NCI-H2227 (cell line): ENCODE data around the gene PCDHGA11.
"Not testable (repeated sequence)": the region's sequence is repeated elsewhere in the genome, so short reads cannot be mapped to it uniquely, and the experiment has no call there.

Experiments
- DNase-seq: peaks from one replicate; lab custom pipeline; 2025; ENCODE audit not compliant: unreplicated experiment; lab: John Stamatoyannopoulos, UW

The PCDHGA11 gene

DNA sequence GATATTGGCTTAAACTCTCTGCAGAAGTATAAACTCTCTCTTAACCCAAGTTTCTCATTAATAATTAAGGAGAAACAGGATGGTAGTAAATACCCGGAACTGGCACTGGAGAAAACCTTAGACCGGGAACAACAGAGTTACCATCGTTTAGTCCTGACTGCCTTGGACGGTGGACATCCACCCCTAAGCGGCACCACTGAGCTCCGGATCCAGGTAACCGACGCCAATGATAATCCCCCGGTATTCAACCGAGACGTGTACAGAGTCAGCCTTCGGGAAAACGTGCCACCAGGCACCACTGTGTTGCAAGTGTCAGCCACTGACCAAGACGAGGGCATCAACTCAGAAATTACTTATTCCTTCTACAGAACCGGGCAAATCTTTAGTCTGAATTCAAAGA, 22.2 kb upstream of the PCDHGA11 start:
- no peak for DNase-seq

DNA sequence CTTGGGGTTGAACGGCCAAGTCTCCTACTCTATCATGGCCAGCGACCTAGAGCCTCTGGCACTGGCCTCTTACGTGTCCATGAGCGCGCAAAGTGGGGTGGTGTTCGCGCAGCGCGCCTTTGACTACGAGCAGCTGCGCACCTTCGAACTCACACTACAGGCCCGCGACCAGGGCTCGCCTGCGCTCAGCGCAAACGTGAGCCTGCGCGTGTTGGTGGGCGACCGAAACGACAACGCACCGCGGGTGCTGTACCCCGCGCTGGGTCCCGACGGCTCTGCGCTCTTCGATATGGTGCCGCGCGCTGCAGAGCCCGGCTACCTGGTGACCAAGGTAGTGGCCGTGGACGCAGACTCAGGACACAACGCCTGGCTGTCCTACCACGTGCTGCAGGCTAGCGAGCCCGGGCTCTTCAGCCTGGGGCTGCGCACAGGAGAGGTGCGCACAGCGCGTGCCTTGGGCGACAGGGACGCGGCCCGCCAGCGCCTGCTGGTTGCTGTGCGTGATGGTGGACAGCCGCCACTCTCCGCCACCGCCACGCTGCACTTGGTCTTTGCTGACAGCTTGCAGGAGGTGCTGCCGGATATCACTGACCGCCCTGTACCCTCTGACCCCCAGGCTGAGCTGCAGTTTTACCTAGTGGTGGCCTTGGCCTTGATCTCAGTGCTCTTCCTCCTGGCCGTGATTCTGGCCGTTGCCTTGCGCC, 21.1 kb upstream of the PCDHGA11 start:
- no peak for DNase-seq

DNA sequence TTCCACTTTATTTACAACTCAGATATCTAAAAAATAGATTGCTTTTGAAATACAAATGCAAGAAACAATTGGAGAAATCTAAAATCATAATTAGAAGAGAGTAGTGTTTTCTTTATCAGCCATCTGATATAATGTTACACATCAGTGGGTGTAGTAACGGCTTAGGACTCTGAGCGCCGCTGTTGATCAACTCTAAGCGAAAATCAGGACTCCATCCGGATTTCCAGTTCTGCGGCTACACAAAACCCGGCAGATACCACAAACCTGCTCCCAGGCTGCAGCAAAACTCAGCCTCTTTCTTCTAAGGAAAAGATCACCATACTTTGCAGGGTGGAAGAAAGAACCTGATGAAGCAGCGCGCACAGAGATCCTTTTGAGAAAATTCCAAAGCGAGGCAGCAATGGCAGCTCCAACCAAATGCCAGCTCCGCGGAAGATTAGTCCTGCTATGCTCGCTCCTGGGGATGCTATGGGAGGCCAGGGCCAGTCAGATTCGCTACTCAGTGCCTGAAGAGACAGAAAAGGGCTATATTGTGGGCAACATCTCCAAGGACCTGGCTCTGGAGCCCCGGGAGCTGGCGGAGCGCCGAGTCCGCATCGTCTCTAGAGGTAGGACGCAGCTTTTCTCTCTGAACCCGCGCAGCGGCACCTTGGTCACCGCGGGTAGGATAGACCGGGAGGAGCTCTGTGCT, 18.2 kb upstream of the PCDHGA11 start, which contains the start of gene PCDHGA9:
PCDHGA9 (plus strand) TSS at position 226 of the 691 bp plus-strand sequence; CDS start at position 401, 175 bp downstream.
- DNase-seq: no peak

DNA sequence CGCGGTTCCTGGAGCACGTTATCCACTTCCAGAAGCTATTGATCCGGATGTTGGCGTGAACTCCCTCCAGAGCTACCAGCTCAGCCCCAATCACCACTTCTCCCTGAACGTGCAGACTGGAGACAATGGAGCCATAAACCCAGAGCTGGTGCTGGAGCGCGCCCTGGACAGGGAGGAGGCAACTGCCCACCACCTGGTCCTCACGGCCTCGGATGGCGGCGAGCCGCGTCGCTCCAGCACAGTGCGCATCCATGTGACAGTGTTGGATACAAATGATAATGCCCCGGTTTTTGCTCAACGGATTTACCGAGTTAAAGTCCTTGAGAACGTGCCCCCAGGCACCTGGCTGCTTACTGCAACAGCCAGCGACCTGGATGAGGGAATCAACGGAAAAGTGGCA, 17.5 kb upstream of the PCDHGA11 start:
- no peak for DNase-seq

DNA sequence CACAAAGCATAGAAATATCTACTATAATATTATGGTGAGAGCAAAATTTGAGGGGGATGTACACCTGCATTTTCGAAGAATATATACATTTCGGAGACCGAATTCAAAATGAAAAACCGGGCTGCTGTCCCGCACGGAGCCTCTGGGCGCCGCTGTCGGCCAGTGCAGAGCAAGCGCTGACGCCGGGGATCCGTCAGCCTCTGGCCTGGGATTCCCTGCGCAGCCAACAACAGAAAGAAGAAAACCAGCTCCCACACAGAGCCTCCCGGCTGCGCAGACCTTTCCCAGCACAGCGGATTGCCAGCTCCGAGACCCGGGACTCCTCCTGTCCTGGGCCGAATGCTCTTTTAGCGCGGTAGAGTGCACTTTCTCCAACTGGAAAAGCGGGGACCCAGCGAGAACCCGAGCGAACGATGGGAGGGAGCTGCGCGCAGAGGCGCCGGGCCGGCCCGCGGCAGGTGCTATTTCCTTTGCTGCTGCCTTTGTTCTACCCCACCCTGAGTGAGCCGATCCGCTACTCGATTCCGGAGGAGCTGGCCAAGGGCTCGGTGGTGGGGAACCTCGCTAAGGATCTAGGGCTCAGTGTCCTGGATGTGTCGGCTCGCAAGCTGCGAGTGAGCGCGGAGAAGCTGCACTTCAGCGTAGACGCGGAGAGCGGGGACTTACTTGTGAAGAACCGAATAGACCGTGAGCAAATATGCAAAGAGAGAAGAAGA, 12.9 kb upstream of the PCDHGA11 start, which contains the start of gene PCDHGB6:
PCDHGB6 (plus strand) TSS at position 232 of the 716 bp plus-strand sequence; CDS start at position 414, 182 bp downstream.
- DNase-seq: not testable (repeated sequence)

DNA sequence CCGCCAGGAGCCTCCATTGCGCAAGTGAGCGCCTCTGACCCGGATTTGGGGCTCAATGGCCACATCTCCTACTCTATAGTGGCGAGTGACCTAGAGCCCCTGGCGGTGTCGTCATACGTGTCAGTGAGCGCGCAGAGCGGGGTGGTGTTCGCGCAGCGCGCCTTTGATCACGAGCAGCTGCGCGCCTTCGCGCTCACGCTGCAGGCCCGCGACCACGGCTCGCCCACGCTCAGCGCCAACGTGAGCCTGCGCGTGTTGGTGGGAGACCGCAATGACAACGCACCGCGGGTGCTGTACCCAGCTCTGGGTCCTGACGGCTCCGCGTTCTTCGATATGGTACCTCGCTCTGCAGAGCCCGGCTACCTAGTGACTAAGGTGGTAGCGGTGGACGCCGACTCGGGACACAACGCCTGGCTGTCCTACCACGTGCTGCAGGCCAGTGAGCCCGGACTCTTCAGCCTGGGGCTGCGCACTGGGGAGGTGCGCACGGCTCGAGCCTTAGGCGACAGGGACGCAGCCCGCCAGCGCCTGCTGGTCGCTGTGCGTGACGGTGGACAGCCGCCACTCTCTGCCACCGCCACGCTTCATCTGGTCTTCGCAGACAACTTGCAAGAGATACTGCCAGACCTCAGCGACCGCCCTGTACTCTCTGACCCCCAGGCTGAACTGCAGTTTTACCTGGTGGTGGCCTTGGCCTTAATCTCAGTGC, 11.1 kb upstream of the PCDHGA11 start:
- no peak for DNase-seq

DNA sequence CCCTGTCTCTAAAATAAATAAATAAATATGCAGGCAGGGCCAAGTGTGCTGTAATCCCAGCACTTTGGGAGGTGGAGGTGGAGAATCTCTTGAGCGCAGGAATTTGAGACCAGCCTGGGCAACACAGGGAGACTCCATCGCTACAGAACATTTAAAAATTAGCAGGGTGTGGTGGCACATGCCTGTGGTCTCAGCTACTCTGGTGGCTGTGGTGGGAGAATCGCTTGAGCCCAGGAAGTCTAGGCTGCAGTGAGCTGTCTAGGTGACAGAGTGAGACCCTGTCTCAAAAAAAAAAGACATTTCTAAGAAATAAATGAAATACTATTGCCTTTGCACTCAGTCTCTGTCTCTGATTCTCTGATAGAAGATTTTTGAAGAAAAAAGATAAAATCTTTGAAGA, 9.3 kb upstream of the PCDHGA11 start:
- no peak for DNase-seq

DNA sequence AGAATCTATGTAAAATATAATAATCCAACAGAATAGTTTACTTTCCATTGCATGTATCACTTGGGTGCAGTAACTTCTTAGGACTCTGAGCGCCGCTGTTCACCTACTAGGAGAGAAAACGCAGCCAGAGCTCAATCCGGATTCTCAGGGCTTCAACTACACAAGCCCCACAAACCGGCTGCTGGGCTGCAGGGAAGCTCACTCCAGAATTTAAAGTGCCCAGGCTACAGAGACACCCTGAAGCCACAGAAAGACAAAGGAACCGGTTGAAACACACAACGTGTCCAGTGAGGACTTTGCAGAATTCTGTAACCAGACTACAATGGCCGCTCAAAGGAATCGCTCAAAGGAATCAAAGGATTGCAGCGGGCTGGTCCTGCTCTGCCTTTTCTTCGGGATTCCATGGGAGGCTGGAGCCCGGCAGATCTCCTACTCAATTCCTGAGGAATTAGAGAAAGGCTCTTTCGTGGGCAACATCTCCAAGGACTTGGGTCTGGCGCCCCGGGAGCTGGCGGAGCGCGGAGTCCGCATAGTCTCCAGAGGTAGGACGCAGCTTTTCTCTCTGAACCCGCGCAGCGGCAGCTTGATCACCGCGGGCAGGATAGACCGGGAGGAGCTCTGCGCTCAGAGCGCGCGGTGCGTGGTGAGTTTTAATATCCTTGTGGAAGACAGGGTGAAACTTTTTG, 7.9 kb upstream of the PCDHGA11 start, which contains the start of gene PCDHGA10:
PCDHGA10 (plus strand) TSS at position 134 of the 686 bp plus-strand sequence; CDS start at position 323, 189 bp downstream.
- DNase-seq: no peak

DNA sequence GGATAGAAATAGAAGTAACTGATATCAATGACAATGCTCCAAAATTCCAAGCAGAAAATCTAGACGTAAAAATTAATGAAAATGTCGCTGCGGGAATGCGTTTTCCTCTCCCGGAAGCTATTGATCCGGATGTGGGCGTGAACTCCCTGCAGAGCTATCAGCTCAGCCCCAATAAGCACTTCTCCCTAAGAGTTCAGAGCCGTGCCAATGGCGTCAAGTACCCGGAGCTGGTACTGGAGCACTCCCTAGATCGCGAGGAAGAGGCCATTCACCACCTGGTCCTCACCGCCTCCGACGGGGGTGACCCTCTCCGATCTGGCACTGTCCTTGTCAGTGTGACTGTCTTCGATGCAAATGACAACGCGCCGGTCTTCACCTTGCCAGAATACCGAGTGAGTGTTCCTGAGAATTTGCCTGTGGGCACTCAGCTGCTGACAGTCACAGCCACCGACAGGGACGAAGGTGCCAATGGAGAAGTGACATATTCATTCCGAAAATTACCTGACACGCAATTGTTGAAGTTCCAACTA, 7.2 kb upstream of the PCDHGA11 start:
- DNase-seq: no peak

DNA sequence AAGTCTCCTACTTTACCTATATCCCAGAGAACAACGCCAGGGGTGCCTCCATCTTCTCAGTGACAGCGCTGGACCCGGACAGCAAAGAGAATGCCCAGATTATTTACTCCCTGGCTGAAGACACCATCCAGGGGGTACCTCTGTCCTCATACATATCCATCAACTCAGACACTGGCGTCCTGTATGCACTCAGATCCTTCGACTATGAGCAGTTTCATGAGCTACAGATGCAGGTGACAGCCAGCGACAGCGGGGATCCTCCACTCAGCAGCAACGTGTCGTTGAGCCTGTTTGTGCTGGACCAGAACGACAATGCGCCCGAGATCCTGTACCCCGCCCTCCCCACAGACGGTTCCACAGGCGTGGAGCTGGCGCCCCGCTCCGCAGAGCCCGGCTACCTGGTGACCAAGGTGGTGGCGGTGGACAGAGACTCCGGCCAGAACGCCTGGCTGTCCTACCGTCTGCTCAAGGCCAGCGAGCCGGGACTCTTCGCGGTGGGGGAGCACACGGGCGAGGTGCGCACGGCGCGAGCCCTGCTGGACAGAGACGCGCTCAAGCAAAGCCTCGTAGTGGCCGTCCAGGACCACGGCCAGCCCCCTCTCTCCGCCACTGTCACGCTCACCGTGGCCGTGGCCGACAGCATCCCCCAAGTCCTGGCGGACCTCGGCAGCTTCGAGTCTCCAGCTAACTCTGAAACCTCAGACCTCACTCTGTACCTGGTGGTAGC, 6.1 kb upstream of the PCDHGA11 start:
- not testable (repeated sequence) for DNase-seq

DNA sequence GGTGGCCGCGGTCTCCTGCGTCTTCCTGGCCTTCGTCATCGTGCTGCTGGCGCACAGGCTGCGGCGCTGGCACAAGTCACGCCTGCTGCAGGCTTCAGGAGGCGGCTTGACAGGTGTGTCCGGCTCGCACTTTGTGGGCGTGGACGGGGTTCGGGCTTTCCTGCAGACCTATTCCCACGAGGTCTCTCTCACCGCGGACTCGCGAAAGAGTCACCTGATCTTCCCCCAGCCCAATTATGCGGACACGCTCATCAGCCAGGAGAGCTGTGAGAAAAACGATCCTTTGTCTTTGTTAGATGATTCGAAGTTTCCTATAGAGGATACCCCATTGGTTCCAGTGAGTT, 5.6 kb upstream of the PCDHGA11 start:
- DNase-seq: not testable (repeated sequence)

DNA sequence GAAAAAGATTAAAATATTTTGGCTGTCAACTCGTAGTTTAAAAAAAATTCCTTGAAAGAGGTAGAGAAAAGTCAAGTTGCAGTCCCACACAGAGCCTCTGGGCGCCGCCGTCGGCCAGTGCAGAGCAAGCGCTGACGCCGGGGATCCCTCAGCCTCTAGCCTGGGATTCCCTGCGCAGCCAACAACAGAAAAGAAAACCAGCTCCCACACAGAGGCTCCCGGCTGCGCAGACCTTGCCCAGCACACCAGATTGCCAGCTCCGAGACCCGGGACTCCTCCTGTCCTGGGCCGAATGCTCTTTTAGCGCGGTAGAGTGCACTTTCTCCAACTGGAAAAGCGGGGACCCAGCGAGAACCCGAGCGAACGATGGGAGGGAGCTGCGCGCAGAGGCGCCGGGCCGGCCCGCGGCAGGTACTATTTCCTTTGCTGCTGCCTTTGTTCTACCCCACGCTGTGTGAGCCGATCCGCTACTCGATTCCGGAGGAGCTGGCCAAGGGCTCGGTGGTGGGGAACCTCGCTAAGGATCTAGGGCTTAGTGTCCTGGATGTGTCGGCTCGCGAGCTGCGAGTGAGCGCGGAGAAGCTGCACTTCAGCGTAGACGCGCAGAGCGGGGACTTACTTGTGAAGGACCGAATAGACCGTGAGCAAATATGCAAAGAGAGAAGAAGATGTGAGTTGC, 3.2 kb upstream of the PCDHGA11 start, which contains the start of gene PCDHGB7:
PCDHGB7 (plus strand) TSS at position 184 of the 679 bp plus-strand sequence; CDS start at position 367, 183 bp downstream.
- peak; percentile 0 for DNase-seq

DNA sequence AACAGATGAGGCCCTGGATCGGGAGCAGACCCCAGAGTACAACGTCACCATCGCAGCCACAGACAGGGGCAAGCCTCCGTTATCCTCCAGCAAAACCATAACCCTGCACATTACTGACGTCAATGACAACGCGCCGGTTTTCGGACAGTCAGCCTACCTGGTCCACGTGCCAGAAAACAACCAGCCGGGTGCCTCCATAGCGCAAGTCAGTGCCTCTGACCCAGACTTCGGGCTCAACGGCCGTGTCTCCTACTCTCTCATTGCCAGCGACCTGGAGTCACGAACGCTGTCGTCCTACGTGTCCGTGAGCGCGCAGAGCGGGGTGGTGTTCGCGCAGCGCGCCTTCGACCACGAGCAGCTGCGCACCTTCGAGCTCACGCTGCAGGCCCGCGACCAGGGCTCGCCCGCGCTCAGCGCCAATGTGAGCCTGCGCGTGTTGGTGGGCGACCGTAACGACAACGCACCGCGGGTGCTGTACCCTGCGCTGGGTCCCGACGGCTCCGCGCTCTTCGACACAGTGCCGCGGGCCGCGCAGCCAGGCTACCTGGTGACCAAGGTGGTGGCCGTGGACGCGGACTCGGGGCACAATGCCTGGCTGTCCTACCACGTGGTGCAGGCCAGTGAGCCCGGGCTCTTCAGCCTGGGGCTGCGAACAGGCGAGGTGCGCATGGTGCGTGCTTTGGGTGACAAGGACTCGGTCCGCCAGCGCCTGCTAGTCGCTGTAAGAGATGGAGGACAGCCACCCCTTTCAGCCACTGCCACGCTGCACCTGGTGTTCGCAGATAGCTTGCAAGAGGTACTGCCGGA, 1.6 kb upstream of the PCDHGA11 start:
- no peak for DNase-seq

DNA sequence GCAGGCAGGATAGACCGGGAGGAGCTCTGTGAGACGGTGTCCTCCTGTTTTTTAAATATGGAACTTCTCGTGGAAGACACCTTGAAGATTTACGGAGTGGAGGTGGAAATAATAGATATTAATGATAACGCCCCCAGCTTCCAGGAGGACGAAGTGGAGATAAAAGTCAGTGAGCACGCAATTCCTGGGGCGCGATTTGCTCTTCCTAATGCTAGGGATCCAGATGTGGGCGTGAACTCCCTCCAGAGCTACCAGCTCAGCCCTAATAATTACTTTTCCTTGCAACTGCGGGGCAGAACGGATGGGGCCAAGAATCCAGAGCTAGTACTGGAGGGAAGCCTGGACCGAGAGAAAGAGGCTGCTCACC, 621 bp downstream of the PCDHGA11 start:
- no peak for DNase-seq

DNA sequence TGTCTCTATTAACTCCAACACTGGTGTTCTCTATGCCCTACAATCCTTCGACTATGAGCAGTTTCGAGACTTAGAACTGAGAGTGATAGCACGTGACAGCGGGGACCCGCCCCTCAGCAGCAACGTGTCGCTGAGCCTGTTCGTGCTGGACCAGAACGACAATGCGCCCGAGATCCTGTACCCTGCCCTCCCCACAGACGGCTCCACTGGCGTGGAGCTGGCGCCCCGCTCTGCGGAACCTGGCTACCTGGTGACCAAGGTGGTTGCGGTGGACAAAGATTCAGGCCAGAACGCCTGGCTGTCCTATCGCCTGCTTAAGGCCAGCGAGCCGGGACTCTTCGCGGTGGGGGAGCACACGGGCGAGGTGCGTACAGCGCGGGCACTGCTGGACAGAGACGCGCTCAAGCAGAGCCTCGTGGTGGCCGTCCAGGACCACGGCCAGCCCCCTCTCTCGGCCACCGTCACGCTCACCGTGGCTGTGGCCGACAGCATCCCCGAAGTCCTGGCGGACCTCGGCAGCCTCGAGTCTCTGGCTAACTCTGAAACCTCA, 2.0 kb downstream of the PCDHGA11 start:
- DNase-seq: no peak

DNA sequence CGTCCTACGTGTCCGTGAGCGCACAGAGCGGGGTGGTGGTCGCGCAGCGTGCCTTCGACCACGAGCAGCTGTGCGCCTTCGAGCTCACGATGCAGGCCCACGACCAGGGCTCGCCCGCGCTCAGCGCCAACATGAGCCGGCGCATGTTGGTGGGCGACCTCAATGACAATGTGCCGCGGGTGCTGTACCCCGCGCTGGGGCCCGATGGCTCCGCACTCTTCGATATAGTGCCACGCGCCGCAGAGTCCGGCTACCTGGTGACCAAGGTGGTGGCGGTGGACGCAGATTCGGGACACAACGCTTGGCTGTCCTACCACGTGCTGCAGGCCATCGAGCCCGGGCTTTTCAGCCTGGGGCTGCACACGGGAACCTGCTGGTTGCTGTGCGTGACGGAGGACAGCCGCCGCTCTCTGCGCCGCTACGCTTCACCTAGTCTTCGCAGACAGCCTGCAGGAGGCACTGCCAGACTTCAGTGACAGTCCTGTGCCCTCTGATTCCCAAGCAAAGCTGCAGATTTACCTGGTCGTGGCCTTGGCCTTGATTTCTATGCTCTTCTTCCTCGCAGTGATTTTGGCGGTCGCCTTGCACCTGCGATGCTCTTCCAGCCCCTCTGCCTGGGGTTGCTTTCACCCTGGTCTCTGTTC, 7.1 kb downstream of the PCDHGA11 start:
- no peak for DNase-seq
